VCaP (cell line): Measurements from ENCODE around the gene SLC25A36.
"Not testable (repeated sequence)": the region's sequence is repeated elsewhere in the genome, so short reads cannot be mapped to it uniquely, and the experiment has no call there.

ENCODE experiments used
- H3K27ac ChIP-seq: fragments of 450-650 bp; 2 replicates; pipeline ENCODE4 v1.5.1; 2017
- TF ChIP-seq, protein P1 (sequence below): fragments of 450-650 bp; conservative IDR thresholded peaks from 2 replicates; pipeline ENCODE4 v1.5.1; 2017; ENCODE audit warnings: mild to moderate bottlenecking, moderate library complexity

The SLC25A36 gene

DNA sequence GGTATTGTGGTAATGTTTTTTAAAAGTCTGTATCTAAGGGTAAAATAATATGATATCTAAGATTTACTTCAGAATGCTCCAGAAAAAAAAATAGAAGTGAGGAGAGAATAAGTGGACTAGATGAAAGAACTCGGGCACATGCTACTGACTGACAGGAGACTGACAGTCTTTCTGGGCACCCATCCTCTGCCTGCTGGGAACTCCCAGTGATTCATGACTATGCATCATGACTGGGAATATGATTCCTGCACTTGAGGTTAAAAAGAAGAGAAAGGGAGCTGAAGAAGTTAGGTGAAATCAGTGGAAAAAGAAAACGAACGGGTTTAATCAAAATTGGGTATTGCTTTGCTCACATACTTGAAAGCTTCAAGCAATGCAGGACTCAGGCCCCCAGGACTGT is 73.8 kb downstream of the SLC25A36 start:
- TF ChIP-seq, protein P1, sequence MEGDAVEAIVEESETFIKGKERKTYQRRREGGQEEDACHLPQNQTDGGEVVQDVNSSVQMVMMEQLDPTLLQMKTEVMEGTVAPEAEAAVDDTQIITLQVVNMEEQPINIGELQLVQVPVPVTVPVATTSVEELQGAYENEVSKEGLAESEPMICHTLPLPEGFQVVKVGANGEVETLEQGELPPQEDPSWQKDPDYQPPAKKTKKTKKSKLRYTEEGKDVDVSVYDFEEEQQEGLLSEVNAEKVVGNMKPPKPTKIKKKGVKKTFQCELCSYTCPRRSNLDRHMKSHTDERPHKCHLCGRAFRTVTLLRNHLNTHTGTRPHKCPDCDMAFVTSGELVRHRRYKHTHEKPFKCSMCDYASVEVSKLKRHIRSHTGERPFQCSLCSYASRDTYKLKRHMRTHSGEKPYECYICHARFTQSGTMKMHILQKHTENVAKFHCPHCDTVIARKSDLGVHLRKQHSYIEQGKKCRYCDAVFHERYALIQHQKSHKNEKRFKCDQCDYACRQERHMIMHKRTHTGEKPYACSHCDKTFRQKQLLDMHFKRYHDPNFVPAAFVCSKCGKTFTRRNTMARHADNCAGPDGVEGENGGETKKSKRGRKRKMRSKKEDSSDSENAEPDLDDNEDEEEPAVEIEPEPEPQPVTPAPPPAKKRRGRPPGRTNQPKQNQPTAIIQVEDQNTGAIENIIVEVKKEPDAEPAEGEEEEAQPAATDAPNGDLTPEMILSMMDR, result no peak
- H3K27ac ChIP-seq, result no peak overlapping the region

DNA sequence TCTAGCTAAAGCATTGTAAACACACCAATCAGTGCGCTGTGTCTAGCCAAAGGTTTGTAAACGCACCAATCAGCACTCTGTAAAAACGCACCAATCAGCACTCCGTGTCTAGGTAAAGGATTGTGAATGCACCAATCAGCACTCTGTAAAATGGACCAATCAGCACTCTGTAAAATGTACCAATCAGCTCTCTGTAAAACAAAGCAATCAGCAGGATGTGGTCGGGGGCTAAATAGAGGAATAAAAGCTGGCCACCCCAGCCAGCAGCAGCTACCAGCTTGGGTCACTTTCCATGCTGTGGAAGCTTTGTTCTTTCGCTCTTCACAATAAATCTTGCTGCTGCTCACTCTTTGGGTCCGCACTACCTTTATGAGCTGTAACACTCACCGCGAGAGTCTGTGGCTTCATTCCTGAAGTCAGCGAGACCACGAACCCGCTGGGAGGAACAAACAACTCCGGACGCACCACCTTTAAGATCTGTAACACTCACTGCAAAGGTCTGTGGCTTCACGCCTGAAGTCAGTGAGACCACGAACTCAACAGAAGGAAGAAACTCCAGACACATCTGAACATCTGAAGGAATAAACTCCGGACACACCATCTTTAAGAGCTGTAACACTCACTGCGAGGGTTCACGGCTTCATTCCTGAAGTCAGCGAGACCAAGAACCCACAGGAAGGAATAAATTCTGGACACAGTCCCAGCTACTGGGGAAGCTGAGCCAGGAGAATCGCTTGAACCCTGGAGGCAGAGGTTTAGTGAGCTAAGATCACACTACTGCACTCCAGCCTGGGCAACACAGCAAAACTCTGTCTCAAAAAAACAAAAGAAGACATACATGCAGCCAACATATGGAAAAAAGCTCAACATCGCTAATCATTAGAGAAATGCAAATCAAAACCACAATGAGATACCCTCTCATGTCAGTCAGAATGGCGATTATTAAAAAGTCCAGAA is 76.0 kb downstream of the SLC25A36 start:
- H3K27ac ChIP-seq, result not testable (repeated sequence)

DNA sequence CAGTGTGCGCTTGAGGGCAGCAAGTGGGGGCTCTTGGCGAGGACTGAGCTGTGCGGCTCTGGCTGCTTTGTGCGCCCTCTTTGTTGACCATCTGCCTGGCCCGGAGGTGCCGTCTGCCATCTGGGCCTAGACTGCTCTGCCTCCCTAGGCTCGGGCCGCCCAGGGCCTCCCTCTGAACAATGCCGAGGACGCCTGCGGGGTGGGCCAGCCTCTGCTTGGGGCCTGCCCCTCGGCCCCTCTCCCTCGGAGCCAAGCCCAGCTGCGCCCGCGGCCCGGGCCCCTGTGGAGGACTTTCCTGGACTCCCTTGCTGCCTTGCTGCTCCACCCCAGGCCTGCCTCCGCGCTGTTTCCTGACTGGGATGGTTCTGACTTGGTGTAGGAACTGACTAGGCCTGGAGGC is 77.6 kb downstream of the SLC25A36 start:
- H3K27ac ChIP-seq, result no peak overlapping the region
- TF ChIP-seq, protein P1, result no peak

DNA sequence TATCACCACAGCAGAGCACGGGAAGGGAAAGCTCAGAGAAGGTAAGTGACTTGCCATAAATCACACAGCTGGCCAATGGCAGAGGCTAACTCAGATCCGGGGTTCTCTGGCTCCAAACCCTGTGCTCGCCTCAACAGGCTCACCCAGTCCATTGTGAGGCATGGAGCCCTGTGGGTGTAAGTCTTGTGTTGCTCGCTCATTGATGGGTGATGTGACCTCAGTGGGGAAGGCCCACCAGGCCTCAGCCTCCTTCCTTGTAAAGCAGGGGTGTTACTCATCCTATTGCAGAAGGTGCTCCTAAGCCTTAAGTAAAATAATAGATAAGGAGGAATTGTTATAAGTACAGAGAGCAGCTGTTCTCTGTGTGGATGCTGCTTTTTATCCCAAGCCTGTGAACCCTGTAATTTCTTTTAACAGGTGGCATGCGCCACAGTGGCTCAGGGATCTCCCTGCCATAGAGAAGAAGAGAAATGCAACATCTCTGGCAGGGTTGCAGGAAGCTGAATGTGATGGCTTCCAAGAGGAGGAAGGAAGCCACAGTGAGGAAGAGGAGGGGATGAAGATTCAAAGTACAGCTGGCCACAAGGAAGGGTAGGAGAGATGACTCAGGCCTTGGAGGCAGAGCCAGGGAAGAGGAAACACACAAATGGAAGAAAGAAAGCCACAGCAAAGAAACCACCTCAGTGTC is 78.7 kb downstream of the SLC25A36 start:
- no peak overlapping the region for H3K27ac ChIP-seq
- TF ChIP-seq, protein P1, result no peak

DNA sequence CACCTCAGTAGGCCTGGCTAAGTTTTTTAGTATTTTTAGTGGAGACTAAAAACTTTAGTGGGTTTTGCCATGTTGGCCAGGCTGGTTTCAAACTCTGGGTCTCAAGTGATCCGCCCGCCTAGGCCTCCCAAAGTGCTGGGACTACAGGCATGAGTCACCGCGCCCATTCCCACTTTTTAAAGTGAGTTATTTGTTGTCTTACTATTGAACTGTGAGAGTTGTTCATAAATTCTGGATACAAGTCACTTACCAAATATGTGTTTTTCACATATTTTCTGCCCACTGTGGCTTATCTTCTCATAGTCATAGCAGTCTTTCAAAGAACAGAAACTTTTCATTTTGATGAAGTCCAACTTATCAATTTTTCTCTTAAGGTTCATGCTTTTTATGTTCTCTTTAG is 79.6 kb downstream of the SLC25A36 start:
- H3K27ac ChIP-seq, result no peak overlapping the region
- TF ChIP-seq, protein P1, result no peak
